ENCODE data around the gene SUN5. TPM values are rescaled to one million over a fixed set of nuclear protein-coding genes. Genes with fewer than 3 reads are reported as not detected.

SUN5 gene
- total RNA-seq, 1 experiment from 2014 or later = not detected

DNA sequence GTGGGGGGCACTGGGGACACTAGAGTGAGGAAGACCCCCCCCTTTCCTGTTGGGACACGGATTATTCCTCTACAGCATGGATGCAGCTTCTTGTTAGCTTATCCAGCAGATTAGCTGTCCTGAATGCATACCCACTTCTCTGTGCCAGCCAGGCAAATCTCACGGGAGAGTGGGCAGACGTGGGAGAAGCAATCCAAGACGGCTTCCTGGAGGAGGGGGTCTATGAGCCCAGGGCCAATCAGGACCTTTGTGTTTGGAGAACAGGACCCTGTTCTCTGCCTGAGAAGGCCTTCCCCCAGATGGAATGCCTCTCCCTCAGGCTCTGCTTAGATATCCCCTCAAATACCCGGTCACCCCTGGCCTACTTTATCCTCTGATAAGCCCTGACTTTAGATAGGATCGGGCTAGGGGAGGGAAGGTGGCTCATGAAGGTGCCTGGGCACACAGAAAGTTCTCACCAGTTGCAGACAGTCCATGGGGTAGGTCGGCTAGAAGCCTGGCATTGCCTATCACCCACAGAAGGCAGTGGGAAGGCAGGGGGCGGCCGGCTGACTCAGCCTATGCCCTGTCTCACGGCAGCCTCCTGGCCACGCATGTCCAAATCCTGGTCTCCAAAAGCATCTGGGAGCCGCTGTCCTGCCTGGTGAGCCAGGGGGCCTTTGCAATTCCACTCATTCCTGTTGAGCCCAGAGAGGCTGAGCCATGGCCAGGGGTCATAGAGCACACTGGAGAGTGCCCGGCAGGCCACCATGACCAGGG, 34.7 kb downstream of the SUN5 start:
- Histone ChIP-seq H2AFZ (ENCODE audit: low read length) (no peak overlapping the region), H3K27ac (ENCODE audit: low read length) (no peak overlapping the region), H4K20me1 (ENCODE audit: low read length) (no peaks in the 10 kb centered on the region), H3F3A (ENCODE audit: low read length, unreplicated experiment) (no peaks in the 10 kb centered on the region), H3K4me3 (ENCODE audit: low read length) (no peak overlapping the region), H3K9ac (ENCODE audit: low read length) (no peak overlapping the region), H3K27me3 (ENCODE audit: low read length) (peaks cover 56% of the 10 kb centered on the region), H3K36me3 (ENCODE audit: low read depth, low read length) (no peaks in the 10 kb centered on the region), H3K4me2 (ENCODE audit: low read length) (no peak overlapping the region), H3K9me2 (replicated peaks; ENCODE audit: low read length) (no peaks in the 10 kb centered on the region), H3K4me1 (ENCODE audit: insufficient read depth, low read length) (no peaks in the 10 kb centered on the region), H3K9me3 (ENCODE audit: low read length) (no peaks in the 10 kb centered on the region), H3K79me2 (ENCODE audit: low read length) (no peaks in the 10 kb centered on the region)
- no TSS peak for BruUV-seq (replicated peaks)
- DNase-seq (no peak), ATAC-seq (no peak)
- TF ChIP-seq, protein P1, sequence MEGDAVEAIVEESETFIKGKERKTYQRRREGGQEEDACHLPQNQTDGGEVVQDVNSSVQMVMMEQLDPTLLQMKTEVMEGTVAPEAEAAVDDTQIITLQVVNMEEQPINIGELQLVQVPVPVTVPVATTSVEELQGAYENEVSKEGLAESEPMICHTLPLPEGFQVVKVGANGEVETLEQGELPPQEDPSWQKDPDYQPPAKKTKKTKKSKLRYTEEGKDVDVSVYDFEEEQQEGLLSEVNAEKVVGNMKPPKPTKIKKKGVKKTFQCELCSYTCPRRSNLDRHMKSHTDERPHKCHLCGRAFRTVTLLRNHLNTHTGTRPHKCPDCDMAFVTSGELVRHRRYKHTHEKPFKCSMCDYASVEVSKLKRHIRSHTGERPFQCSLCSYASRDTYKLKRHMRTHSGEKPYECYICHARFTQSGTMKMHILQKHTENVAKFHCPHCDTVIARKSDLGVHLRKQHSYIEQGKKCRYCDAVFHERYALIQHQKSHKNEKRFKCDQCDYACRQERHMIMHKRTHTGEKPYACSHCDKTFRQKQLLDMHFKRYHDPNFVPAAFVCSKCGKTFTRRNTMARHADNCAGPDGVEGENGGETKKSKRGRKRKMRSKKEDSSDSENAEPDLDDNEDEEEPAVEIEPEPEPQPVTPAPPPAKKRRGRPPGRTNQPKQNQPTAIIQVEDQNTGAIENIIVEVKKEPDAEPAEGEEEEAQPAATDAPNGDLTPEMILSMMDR (conservative IDR thresholded peaks at IDR 0.05; ENCODE audit: low read depth, low read length) = no peak
- no peak for TF ChIP-seq EZH2 (IDR thresholded peaks at IDR 0.05; ENCODE audit: low read length, unreplicated experiment)
- no peak for TF ChIP-seq EZH2phosphoT487 (IDR thresholded peaks at IDR 0.05; ENCODE audit: borderline replicate concordance, low read length)
- intact Hi-C loops (cut with micrococcal nuclease) = no loop called here
- ChIA-PET CTCF (no interaction called here), POLR2A (ENCODE audit: unreplicated experiment) (no interaction called here)

DNA sequence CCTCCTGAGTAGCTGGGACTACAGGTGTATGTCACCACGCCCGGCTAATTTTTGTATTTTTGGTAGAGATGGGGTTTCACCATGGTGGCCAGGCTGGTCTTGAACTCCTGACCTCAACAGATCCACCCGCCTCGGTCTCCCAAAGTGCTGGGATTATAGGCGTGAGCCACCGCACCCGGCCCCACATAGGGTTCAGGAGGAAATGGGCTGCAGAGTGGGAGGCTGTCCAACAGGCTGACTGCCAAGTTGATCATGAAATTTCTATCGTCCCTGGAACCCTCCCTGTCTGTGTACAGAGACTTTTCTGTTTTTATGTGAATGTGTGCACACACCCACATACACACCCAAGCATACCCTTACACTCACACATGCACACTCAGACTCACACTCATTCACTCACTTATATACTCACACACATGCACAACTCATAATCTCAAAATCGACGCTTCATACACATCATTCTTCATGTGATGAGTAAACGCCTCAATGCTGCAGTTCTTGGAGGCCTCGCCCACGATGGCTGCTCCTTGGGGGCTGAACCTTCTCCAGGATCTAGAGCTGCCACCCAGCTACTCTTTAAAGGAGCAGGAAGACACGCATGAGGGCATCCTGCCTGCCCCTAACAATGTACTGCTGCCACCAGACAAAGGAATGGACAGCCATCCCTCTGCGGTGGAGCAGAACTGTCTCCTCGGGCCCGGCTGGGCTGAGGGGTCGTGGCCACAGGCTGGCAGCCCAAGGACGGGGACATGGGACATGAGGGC, 35.6 kb downstream of the SUN5 start:
- no peak overlapping the region for H2AFZ ChIP-seq (ENCODE audit: low read length)
- CTCF ChIA-PET = no interaction called here
- no peak for ATAC-seq

More for the DNA sequence above, 35.6 kb downstream of the SUN5 start:
- Histone ChIP-seq H4K20me1 (ENCODE audit: low read length) (no peaks in the 10 kb centered on the region), H3K27ac (ENCODE audit: low read length) (no peak overlapping the region), H3K36me3 (ENCODE audit: low read depth, low read length) (no peaks in the 10 kb centered on the region), H3K9me3 (ENCODE audit: low read length) (no peaks in the 10 kb centered on the region), H3K27me3 (ENCODE audit: low read length) (peaks cover 55% of the 10 kb centered on the region), H3K4me2 (ENCODE audit: low read length) (no peak overlapping the region), H3F3A (ENCODE audit: low read length, unreplicated experiment) (no peaks in the 10 kb centered on the region), H3K79me2 (ENCODE audit: low read length) (no peaks in the 10 kb centered on the region), H3K9me2 (replicated peaks; ENCODE audit: low read length) (no peaks in the 10 kb centered on the region), H3K4me3 (ENCODE audit: low read length) (no peak overlapping the region), H3K4me1 (ENCODE audit: insufficient read depth, low read length) (no peaks in the 10 kb centered on the region), H3K9ac (ENCODE audit: low read length) (no peak overlapping the region)
- BruUV-seq (replicated peaks) = no TSS peak
- intact Hi-C loops (cut with micrococcal nuclease) = no loop called here
- TF ChIP-seq EZH2phosphoT487 (IDR thresholded peaks at IDR 0.05; ENCODE audit: borderline replicate concordance, low read length) (no peak), EZH2 (IDR thresholded peaks at IDR 0.05; ENCODE audit: low read length, unreplicated experiment) (no peak)
- TF ChIP-seq, protein P1 (conservative IDR thresholded peaks at IDR 0.05; ENCODE audit: low read depth, low read length) = no peak
- no peak for DNase-seq
- POLR2A ChIA-PET (ENCODE audit: unreplicated experiment) = no interaction called here
